Activated T-cell treated with anti-CD3 and anti-CD28 coated beads, Interleukin-2, amount 50 U/mL, for 4 hours (primary cell): Measurements from ENCODE around the gene SNAP25. TPM values are rescaled to one million over a fixed set of nuclear protein-coding genes. Genes with fewer than 3 reads are reported as not detected.

Source experiments
- ATAC-seq, 2 donors: fragments of 200-7000 bp; cut with Tn5 transposase; one replicate each; pipeline ENCODE4 v1.10.0; 2021
- DNase-seq: peaks from one replicate; pipeline ENCODE4 v3.0.0-alpha.2; 2020
- H3K27me3 Mint-ChIP-seq: one replicate; pipeline ENCODE4 v1.8.0; 2021; ENCODE audit warnings: low read depth, mixed read lengths
- H3K36me3 Mint-ChIP-seq: one replicate; pipeline ENCODE4 v1.8.0; 2022; ENCODE audit warnings: mixed read lengths; ENCODE audit not compliant: insufficient read depth
- H3K4me1 Mint-ChIP-seq: one replicate; pipeline ENCODE4 v1.8.0; 2021; ENCODE audit warnings: low read depth, mixed read lengths
- H3K4me3 Mint-ChIP-seq: one replicate; pipeline ENCODE4 v1.8.0; 2021; ENCODE audit warnings: mild to moderate bottlenecking, moderate library complexity, mixed read lengths
- H3K9me3 Mint-ChIP-seq: one replicate; pipeline ENCODE4 v1.8.0; 2021; ENCODE audit warnings: mixed read lengths
- total RNA-seq, 3 donors: library from RNA; stranded (reverse); gene quantifications; one replicate each; pipeline ENCODE4 v1.2.1, GENCODE V29; 2021

Gene SNAP25
- total RNA-seq, 3 donors from 2014 or later: 0.10 TPM; not detected in 2

DNA sequence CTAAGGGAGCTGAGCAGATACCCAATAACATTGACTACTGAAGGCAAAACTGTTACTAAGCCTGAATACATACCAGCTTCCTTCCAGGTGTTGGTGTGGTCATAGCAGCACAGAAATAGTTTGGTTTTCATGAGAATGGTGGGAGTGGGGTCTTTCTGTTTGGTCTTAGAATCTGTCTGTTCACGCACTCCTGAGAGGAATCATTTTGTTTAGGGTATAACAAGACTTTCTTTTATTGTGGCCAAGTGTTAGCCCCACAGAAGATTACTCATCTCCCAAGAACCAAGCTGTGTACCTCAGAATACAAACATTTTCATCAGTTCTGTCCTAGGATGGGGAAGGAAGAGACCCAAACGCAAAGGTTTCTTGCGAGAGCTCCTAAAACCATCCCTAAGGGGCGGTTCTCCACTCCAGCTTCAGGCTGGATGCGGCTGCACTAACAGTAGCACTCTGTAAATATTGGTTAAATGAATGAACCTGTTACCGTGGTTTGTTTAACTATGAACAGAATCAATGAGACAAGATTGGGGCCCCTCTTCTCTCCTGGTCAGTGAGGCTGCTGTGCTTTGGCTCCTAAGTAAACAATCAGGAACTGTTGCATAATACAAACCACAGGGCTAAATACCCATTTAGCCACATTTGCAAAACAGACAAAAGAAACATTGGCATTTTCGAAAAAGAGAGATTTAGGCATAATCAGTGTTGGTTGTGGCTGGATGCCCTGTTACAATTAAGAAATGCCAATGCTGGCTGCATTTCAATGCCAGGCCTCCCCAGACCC is 44.9 kb downstream of the SNAP25 start:
- Mint-ChIP-seq H3K4me1 (no peaks in the 10 kb centered on the region), H3K4me3 (no peak overlapping the region), H3K9me3 (no peaks in the 10 kb centered on the region), H3K36me3 (no peaks in the 10 kb centered on the region), H3K27me3 (no peaks in the 10 kb centered on the region)
- ATAC-seq: no peak
- no peak for DNase-seq

GRCh38 chr20:10264166-10264558 is 45.5 kb downstream of the SNAP25 start:
- ATAC-seq: no peak
- H3K27me3 Mint-ChIP-seq: no peaks in the 10 kb centered on the region
- no peaks in the 10 kb centered on the region for H3K4me1 Mint-ChIP-seq
- no peaks in the 10 kb centered on the region for H3K36me3 Mint-ChIP-seq
- DNase-seq: no peak
- no peaks in the 10 kb centered on the region for H3K9me3 Mint-ChIP-seq
- H3K4me3 Mint-ChIP-seq: no peak overlapping the region

- Mint-ChIP-seq H3K36me3 (no peaks in the 10 kb centered on the region), H3K4me3 (no peak overlapping the region), H3K4me1 (no peaks in the 10 kb centered on the region), H3K27me3 (no peaks in the 10 kb centered on the region), H3K9me3 (no peaks in the 10 kb centered on the region)
- DNase-seq (no peak), ATAC-seq (no peak)
These were observed 50.0 kb downstream of the SNAP25 start for GRCh38 chr20:10268636-10269035.

- H3K4me1 Mint-ChIP-seq: no peaks in the 10 kb centered on the region
- DNase-seq (no peak), ATAC-seq (no peak)
- no peaks in the 10 kb centered on the region for H3K36me3 Mint-ChIP-seq
- peaks cover 4% of the 10 kb centered on the region for H3K27me3 Mint-ChIP-seq
- H3K4me3 Mint-ChIP-seq: no peak overlapping the region
- no peaks in the 10 kb centered on the region for H3K9me3 Mint-ChIP-seq
These were observed 52.0 kb downstream of the SNAP25 start for GRCh38 chr20:10270630-10271029.

- DNase-seq (no peak), ATAC-seq (no peak)
- Mint-ChIP-seq H3K36me3 (no peaks in the 10 kb centered on the region), H3K4me1 (no peaks in the 10 kb centered on the region), H3K27me3 (peaks cover 4% of the 10 kb centered on the region), H3K9me3 (no peaks in the 10 kb centered on the region), H3K4me3 (no peak overlapping the region)
These were observed 53.0 kb downstream of the SNAP25 start for GRCh38 chr20:10271494-10272219.

GRCh38 chr20:10276878-10277580 is 58.4 kb downstream of the SNAP25 start:
- no peaks in the 10 kb centered on the region for H3K4me1 Mint-ChIP-seq
- no peak overlapping the region for H3K4me3 Mint-ChIP-seq
- DNase-seq (no peak), ATAC-seq (no peak)
- no peaks in the 10 kb centered on the region for H3K9me3 Mint-ChIP-seq
- H3K36me3 Mint-ChIP-seq: no peaks in the 10 kb centered on the region
- peaks cover 5% of the 10 kb centered on the region for H3K27me3 Mint-ChIP-seq

DNA sequence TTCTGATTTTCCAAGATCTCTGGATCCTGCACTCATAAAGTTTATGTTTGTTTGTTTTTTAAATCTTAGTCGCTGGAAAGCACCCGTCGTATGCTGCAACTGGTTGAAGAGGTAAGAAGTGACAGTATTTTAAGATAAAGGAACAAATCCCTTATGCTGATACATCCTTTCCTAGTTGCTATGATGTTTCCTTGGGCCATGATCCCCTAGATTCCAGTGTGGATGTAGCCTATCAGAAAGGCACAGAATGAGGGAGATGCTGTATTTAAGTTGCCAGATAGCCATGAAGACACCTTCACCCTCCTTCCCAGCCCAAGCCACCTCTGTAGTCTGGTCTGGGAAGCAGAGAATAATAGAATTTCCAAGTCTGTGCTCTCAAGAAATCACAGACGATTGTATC is 59.0 kb downstream of the SNAP25 start:
- Mint-ChIP-seq H3K27me3 (peaks cover 5% of the 10 kb centered on the region), H3K4me1 (no peaks in the 10 kb centered on the region), H3K9me3 (no peaks in the 10 kb centered on the region), H3K4me3 (no peak overlapping the region), H3K36me3 (no peaks in the 10 kb centered on the region)
- no peak for DNase-seq
- no peak for ATAC-seq

DNA sequence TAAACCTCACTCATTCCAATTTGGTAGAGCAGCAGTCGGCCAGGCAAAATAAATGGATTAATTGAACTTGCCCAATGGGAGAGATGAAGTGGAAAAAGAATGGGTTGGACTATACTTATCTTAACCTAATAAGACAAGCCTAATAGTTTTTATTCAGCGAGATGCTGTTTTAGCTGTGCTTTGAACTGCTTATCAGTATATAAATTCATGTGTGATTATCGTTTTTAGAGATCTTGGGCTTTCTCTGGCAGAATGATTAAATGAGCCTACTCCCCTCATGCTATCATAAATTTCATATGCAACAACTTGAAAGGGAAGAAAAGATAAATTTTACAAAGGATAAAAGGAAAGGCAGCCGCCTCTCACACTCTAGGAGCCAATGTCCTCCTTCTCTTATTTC is 59.8 kb downstream of the SNAP25 start:
- Mint-ChIP-seq H3K4me1 (no peaks in the 10 kb centered on the region), H3K4me3 (no peak overlapping the region), H3K9me3 (no peaks in the 10 kb centered on the region), H3K27me3 (peaks cover 5% of the 10 kb centered on the region), H3K36me3 (no peaks in the 10 kb centered on the region)
- DNase-seq (no peak), ATAC-seq (no peak)

DNA sequence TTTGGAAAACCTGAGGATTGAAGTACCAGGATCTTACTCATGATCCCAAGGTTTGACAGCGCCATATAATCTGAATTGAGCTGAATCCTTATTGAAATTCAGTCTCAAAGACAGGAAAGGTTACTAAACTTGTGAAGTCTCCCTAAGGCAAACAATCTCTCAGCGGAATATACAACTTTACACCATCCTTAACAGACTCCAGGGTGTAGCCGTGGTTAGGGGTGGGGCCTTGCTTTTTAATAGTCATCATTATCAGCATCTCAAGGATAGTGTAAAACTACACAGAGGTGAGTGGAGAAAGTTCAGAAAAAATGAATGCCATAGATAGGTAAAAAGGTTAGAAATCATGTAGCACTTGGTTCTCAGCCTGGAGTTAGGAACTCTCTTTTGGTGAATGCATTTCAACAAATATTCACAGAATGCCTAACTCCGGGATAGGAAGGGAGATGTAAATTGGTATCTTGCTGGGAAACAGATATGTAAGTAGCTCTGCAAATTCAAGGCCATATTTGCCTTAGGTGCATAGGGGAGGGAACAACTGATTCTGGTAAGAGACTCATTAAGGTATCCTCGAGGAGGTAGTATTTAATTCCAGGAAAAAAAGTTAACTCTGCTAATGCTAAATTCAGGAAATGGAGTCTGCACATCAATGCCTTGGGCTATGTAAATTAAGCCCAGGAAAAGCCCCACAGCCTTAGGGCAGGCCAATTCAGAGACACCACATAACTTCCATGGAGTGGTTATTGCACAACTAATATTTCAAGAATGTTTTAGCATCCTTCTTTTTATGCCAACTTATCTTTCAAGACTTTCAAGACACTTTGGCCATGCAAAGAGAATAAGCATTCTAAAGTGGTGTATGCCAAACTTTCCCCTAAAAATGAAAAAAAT is 61.6 kb downstream of the SNAP25 start:
- peaks cover 2% of the 10 kb centered on the region for H3K27me3 Mint-ChIP-seq
- H3K9me3 Mint-ChIP-seq: no peaks in the 10 kb centered on the region
- H3K36me3 Mint-ChIP-seq: no peaks in the 10 kb centered on the region
- H3K4me1 Mint-ChIP-seq: no peaks in the 10 kb centered on the region
- no peak for DNase-seq
- no peak overlapping the region for H3K4me3 Mint-ChIP-seq
- ATAC-seq: no peak

- DNase-seq (no peak), ATAC-seq (no peak)
- H3K9me3 Mint-ChIP-seq: no peaks in the 10 kb centered on the region
- no peaks in the 10 kb centered on the region for H3K4me1 Mint-ChIP-seq
- H3K27me3 Mint-ChIP-seq: peaks cover 6% of the 10 kb centered on the region
- no peaks in the 10 kb centered on the region for H3K36me3 Mint-ChIP-seq
- no peak overlapping the region for H3K4me3 Mint-ChIP-seq
These were observed 63.3 kb downstream of the SNAP25 start for GRCh38 chr20:10281911-10282310.

DNA sequence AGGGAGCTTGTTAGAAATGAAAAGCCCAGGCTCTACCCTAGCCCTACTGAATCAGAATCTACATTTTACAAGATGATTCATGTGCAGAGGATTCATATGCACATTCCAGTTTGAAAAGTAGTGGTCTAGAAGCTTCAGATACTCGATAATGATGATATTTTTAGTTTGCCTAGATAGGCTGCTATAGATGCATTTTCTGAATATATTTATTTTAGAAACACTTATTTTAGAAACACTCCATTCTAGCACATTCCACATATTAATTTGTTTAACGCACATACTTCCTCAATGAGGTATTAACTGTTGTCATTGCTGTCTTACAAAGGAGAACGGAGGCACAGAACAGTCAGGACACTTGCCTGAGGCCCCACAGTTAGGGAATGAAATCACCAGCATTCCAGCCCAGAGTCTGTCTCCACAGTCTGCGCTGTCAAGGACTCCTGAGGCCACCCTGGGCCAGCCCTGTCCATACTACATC is 64.4 kb downstream of the SNAP25 start:
- no peak for ATAC-seq
- H3K4me3 Mint-ChIP-seq: no peak overlapping the region

GRCh38 chr20:10286356-10286755 is 67.7 kb downstream of the SNAP25 start:
- DNase-seq: no peak
- no peak overlapping the region for H3K4me3 Mint-ChIP-seq
- H3K9me3 Mint-ChIP-seq: no peaks in the 10 kb centered on the region
- no peak for ATAC-seq
- no peaks in the 10 kb centered on the region for H3K4me1 Mint-ChIP-seq
- H3K36me3 Mint-ChIP-seq: no peaks in the 10 kb centered on the region
- peaks cover 9% of the 10 kb centered on the region for H3K27me3 Mint-ChIP-seq

More for the DNA sequence above, 64.4 kb downstream of the SNAP25 start:
- Mint-ChIP-seq H3K27me3 (peaks cover 6% of the 10 kb centered on the region), H3K36me3 (no peaks in the 10 kb centered on the region), H3K4me1 (no peaks in the 10 kb centered on the region), H3K9me3 (no peaks in the 10 kb centered on the region)
- no peak for DNase-seq

DNA sequence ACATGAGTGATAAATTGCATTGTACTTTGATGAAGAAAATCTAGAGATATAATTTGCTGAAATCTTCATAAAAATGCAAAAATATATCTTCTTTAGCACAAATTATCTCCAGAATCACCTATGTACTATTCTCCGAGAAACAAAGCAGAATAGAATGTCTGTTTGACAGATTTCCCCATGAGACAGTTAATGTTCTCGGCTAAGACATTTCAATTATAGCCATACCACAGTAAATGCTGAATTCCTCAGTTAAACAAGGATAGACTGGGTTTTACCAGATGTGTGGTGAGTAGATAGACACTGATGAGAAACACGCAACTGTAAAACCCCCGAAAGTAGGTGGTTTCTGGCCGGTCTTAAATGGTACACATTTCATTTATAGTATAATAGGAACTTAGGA is 69.8 kb downstream of the SNAP25 start:
- ATAC-seq: no peak
- Mint-ChIP-seq H3K27me3 (peaks cover 8% of the 10 kb centered on the region), H3K9me3 (no peaks in the 10 kb centered on the region), H3K36me3 (no peaks in the 10 kb centered on the region), H3K4me1 (no peaks in the 10 kb centered on the region), H3K4me3 (no peak overlapping the region)
- DNase-seq: no peak
